Spleen (tissue), 7 donors: ENCODE results near the gene IARS2.

Experiments
- POLR2A ChIP-seq, 3 donors: fragments of 450-650 bp; IDR thresholded peaks; one replicate each; pipeline ENCODE4 v1.5.1; 2017; ENCODE audit warnings: antibody characterized with exemption in 3 of 3, mild to moderate bottlenecking in 1 of 3
- TF ChIP-seq, protein P1 (sequence below), 11 experiments: fragments of 200-600 bp in 7 of 11; fragments of 450-650 bp in 4 of 11; sonication (generic) in 4 of 11; IDR thresholded peaks in 8 of 11; conservative IDR thresholded peaks in 3 of 11; 1 replicate in 7 of 11; 2 replicates in 4 of 11; pipeline versions ENCODE4 v1.4.0 to v1.8.0; 2016 to 2021; ENCODE audit warnings: antibody characterized with exemption in 11 of 11, inconsistent platforms in 4 of 11, mild to moderate bottlenecking in 1 of 11
- donor health status: DM: no; HTN: no; CAD: no; lungs with moderate emphysema.
- donor health status: DM: no; HTN: no; CAD: no.
- donor health status: DM: no; HTN: no; CAD: no.

DNA sequence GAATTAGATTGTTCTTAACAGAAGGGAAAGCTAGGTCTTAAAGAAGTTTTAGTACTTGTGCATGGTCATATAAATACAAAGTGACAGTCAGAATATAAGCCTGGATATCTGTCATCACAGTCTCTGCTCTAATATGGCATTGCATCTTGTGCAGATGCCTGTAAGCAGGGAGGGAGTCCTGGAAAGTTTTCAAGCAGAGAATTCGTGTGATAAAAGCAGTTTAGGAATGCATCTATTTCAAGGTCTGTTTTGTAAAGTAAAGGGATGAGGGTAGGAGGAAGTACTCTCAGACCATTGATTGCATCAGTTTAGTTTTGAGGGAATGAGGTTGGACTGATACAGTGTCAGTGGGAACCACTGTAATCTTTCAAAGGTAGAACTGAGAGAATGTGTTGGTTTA, 30.6 kb downstream of the IARS2 start:
- TF ChIP-seq, protein P1, sequence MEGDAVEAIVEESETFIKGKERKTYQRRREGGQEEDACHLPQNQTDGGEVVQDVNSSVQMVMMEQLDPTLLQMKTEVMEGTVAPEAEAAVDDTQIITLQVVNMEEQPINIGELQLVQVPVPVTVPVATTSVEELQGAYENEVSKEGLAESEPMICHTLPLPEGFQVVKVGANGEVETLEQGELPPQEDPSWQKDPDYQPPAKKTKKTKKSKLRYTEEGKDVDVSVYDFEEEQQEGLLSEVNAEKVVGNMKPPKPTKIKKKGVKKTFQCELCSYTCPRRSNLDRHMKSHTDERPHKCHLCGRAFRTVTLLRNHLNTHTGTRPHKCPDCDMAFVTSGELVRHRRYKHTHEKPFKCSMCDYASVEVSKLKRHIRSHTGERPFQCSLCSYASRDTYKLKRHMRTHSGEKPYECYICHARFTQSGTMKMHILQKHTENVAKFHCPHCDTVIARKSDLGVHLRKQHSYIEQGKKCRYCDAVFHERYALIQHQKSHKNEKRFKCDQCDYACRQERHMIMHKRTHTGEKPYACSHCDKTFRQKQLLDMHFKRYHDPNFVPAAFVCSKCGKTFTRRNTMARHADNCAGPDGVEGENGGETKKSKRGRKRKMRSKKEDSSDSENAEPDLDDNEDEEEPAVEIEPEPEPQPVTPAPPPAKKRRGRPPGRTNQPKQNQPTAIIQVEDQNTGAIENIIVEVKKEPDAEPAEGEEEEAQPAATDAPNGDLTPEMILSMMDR (IDR thresholded peaks at IDR 0.05 in 8 of 11, conservative IDR thresholded peaks at IDR 0.05 in 3 of 11) = no peak
- no peak for TF ChIP-seq POLR2A (IDR thresholded peaks at IDR 0.05)
